H1 (cell line): Measurements from ENCODE around the gene MAPRE3. TPM values are rescaled to one million over a fixed set of nuclear protein-coding genes. Genes with fewer than 3 reads are reported as not detected.

Experiments
- CTCF ChIA-PET: fragments of 300-600 bp; sonication (Branson Sonifier 250); formaldehyde crosslinking; loops from one replicate; lab custom pipeline; 2021; ENCODE audit not compliant: partially characterized antibody; lab: Charles Lee
- POLR2A ChIA-PET: fragments of 300-600 bp; sonication (Branson Sonifier 250); formaldehyde crosslinking; loops from one replicate; lab custom pipeline; 2021; ENCODE audit warnings: inconsistent platforms; ENCODE audit not compliant: partially characterized antibody; lab: Charles Lee
- DNase-seq, 2 experiments: peaks; one replicate each; pipeline versions ENCODE4 v3.0.0 to v3.0.0-alpha.2; 2010 to 2022; ENCODE audit warnings: low spot score in 2 of 2, low read depth in 1 of 2, mixed read lengths in 1 of 2
- FAIRE-seq: peaks from 2 replicates; lab custom pipeline; 2011; peaks lifted over from hg19 to GRCh38; lab: Jason Lieb, UNC
- H2AFZ ChIP-seq: 2 replicates; pipeline ENCODE4 v1.8.1; 2012; ENCODE audit warnings: low read length, inconsistent platforms
- H2AK5ac ChIP-seq: 2 replicates; pipeline ENCODE4 v1.6.1; 2013; ENCODE audit warnings: low read depth, low read length
- H2BK120ac ChIP-seq: replicated peaks from 2 replicates; pipeline ENCODE3; 2013; ENCODE audit warnings: low read depth, low read length, inconsistent platforms
- H2BK12ac ChIP-seq: 2 replicates; pipeline ENCODE4 v1.6.1; 2013; ENCODE audit warnings: low read depth, low read length
- H2BK15ac ChIP-seq: 2 replicates; pipeline ENCODE4 v1.6.1; 2013; ENCODE audit warnings: low read length
- H2BK20ac ChIP-seq: 2 replicates; pipeline ENCODE4 v1.6.1; 2013; ENCODE audit warnings: low read length
- H2BK5ac ChIP-seq: 2 replicates; pipeline ENCODE4 v1.6.1; 2013; ENCODE audit warnings: low read depth, low read length
- H3K14ac ChIP-seq: 2 replicates; pipeline ENCODE4 v1.6.1; 2013; ENCODE audit warnings: inconsistent platforms; ENCODE audit not compliant: insufficient read length
- H3K18ac ChIP-seq: 2 replicates; pipeline ENCODE4 v1.6.1; 2013; ENCODE audit warnings: low read length; ENCODE audit errors: extremely low read depth
- H3K23ac ChIP-seq: 2 replicates; pipeline ENCODE4 v1.6.1; 2013; ENCODE audit warnings: inconsistent platforms; ENCODE audit not compliant: insufficient read length
- H3K23me2 ChIP-seq: 2 replicates; pipeline ENCODE4 v1.6.1; 2013; ENCODE audit warnings: low read depth, low read length
- H3K27ac ChIP-seq: 2 replicates; pipeline ENCODE4 v1.6.1; 2011; ENCODE audit warnings: low read depth, low read length, inconsistent platforms
- H3K27me3 ChIP-seq, 4 experiments: replicated peaks in 1 of 4; 1 replicate in 1 of 4; 2 replicates in 3 of 4; pipeline versions ENCODE4 v1.6.1 to v1.8.1; 2011 to 2013; ENCODE audit warnings: low read length in 3 of 4, mild to moderate bottlenecking in 3 of 4, inconsistent platforms in 2 of 4, mixed read lengths in 2 of 4, moderate library complexity in 1 of 4; ENCODE audit not compliant: control insufficient read depth in 3 of 4, insufficient read depth in 3 of 4; ENCODE audit errors: extremely low read depth in 1 of 4
- H3K36me3 ChIP-seq, 4 experiments: 2 replicates each; pipeline versions ENCODE4 v1.6.1 to v1.8.1; 2011 to 2013; ENCODE audit warnings: mild to moderate bottlenecking in 4 of 4, low read length in 3 of 4, moderate library complexity in 2 of 4, control low read depth in 1 of 4, inconsistent platforms in 1 of 4; ENCODE audit not compliant: insufficient read depth in 4 of 4, control insufficient read depth in 2 of 4
- H3K4ac ChIP-seq: replicated peaks from 2 replicates; pipeline ENCODE3; 2013; ENCODE audit warnings: low read length, low read depth, mixed read lengths, inconsistent platforms; ENCODE audit not compliant: insufficient read length
- H3K4me1 ChIP-seq, 4 experiments: replicated peaks in 1 of 4; 1 replicate in 1 of 4; 2 replicates in 3 of 4; pipeline versions ENCODE4 v1.6.1 to v1.8.1; 2011 to 2013; ENCODE audit warnings: low read length in 3 of 4, inconsistent platforms in 2 of 4, mixed read lengths in 1 of 4; ENCODE audit not compliant: insufficient read depth in 4 of 4, control insufficient read depth in 3 of 4
- H3K4me2 ChIP-seq, 2 experiments: 2 replicates each; pipeline versions ENCODE4 v1.6.1 to v1.8.1; 2011 to 2013; ENCODE audit warnings: low read depth in 2 of 2, low read length in 2 of 2, control low read depth in 1 of 2, inconsistent platforms in 1 of 2, mild to moderate bottlenecking in 1 of 2; ENCODE audit not compliant: insufficient read depth in 1 of 2
- H3K4me3 ChIP-seq, 4 experiments: fragments of 200-600, 300-600 bp in 1 of 4; sonication (generic), shearing (Covaris generic), sonication (Bioruptor Twin) in 1 of 4; 2 replicates each; pipeline versions ENCODE4 v1.5.1 to v1.8.1; 2011 to 2016; ENCODE audit warnings: low read length in 4 of 4, low read depth in 3 of 4, control low read depth in 2 of 4, inconsistent platforms in 2 of 4, mild to moderate bottlenecking in 2 of 4, mixed read lengths in 1 of 4, moderate library complexity in 1 of 4; ENCODE audit not compliant: insufficient read depth in 2 of 4; ENCODE audit errors: extremely low read depth in 1 of 4
- H3K56ac ChIP-seq: replicated peaks from 2 replicates; pipeline ENCODE3; 2013; ENCODE audit warnings: low read depth, mild to moderate bottlenecking, mixed read lengths, low read length, inconsistent platforms; ENCODE audit not compliant: insufficient read length
- H3K79me1 ChIP-seq: 2 replicates; pipeline ENCODE4 v1.6.1; 2013; ENCODE audit warnings: low read depth, low read length, control low read depth
- H3K79me2 ChIP-seq, 2 experiments: 2 replicates each; pipeline versions ENCODE4 v1.6.1 to v1.8.1; 2012 to 2013; ENCODE audit warnings: low read length in 2 of 2, mild to moderate bottlenecking in 2 of 2, inconsistent platforms in 1 of 2; ENCODE audit not compliant: insufficient read depth in 2 of 2, control insufficient read depth in 1 of 2
- H3K9ac ChIP-seq, 4 experiments: replicated peaks in 1 of 4; 1 replicate in 1 of 4; 2 replicates in 3 of 4; pipeline versions ENCODE4 v1.6.1 to v1.8.1; 2011 to 2013; ENCODE audit warnings: low read depth in 3 of 4, low read length in 3 of 4, control low read depth in 2 of 4, mild to moderate bottlenecking in 2 of 4, moderate library complexity in 2 of 4, inconsistent platforms in 1 of 4; ENCODE audit errors: extremely low read depth in 1 of 4
- H3K9me3 ChIP-seq, 2 experiments: 2 replicates each; pipeline versions ENCODE4 v1.6.1 to v1.8.1; 2012 to 2013; ENCODE audit warnings: mild to moderate bottlenecking in 2 of 2, moderate library complexity in 2 of 2, control low read depth in 1 of 2, inconsistent platforms in 1 of 2, low read depth in 1 of 2, low read length in 1 of 2, mixed read lengths in 1 of 2; ENCODE audit not compliant: insufficient read depth in 2 of 2
- H4K20me1 ChIP-seq, 2 experiments: replicated peaks in 1 of 2; 2 replicates each; pipeline versions ENCODE3 to v1.8.1; 2011 to 2013; ENCODE audit warnings: inconsistent platforms in 2 of 2, low read length in 2 of 2, mild to moderate bottlenecking in 1 of 2; ENCODE audit not compliant: insufficient read depth in 2 of 2, control insufficient read depth in 1 of 2
- H4K5ac ChIP-seq: 2 replicates; pipeline ENCODE4 v1.6.1; 2013; ENCODE audit warnings: low read length, low read depth, mixed read lengths, inconsistent platforms; ENCODE audit not compliant: insufficient read length
- H4K8ac ChIP-seq: 2 replicates; pipeline ENCODE4 v1.8.0; 2013; ENCODE audit warnings: mild to moderate bottlenecking, moderate library complexity, low read length, inconsistent platforms; ENCODE audit not compliant: insufficient read depth; ENCODE audit errors: extremely low read depth
- H4K91ac ChIP-seq: replicated peaks from 2 replicates; pipeline ENCODE3; 2013; ENCODE audit warnings: low read length, mixed read lengths, inconsistent platforms; ENCODE audit not compliant: insufficient read length
- EZH2 ChIP-seq: fragments of 200-600 bp; sonication (generic); IDR thresholded peaks from 2 replicates; pipeline ENCODE4 v1.7.1; 2012; ENCODE audit warnings: low read depth, mild to moderate bottlenecking, moderate library complexity, low read length, inconsistent platforms; ENCODE audit not compliant: severe bottlenecking
- GABPA ChIP-seq: IDR thresholded peaks from 2 replicates; pipeline ENCODE4 v1.6.1; 2011; ENCODE audit warnings: mild to moderate bottlenecking, low read length, moderate library complexity, borderline replicate concordance; ENCODE audit not compliant: insufficient read depth
- KDM4A ChIP-seq: IDR thresholded peaks from one replicate; pipeline ENCODE4 v1.7.1; 2012; ENCODE audit warnings: low read depth, mild to moderate bottlenecking, moderate library complexity, low read length, inconsistent platforms; ENCODE audit not compliant: severe bottlenecking
- SIX5 ChIP-seq: IDR thresholded peaks from 2 replicates; pipeline ENCODE4 v1.6.1; 2011; ENCODE audit warnings: mild to moderate bottlenecking, low read depth, low read length
- WGBS, 2 experiments: shearing (Covaris generic) in 1 of 2; methylation state at CpG; one replicate each; pipeline versions ENCODE4 v1.1.6 to v1.1.7; 2013 to 2015; ENCODE audit warnings: low lambda C conversion rate in 2 of 2, mixed read lengths in 2 of 2, inconsistent platforms in 1 of 2, low coverage in 1 of 2, missing lambda C conversion rate in 1 of 2; ENCODE audit not compliant: insufficient replicate concordance in 2 of 2, insufficient coverage in 1 of 2, insufficient read length in 1 of 2; ENCODE audit errors: extremely low coverage in 1 of 2, missing lambda C conversion rate in 1 of 2; 5-methylcytosine and 5-hydroxymethylcytosine counted together
- polyA plus RNA-seq, 7 experiments: library from polyadenylated mRNA; depleted of rRNA in 3 of 7; stranded (reverse) in 5 of 7; unstranded in 2 of 7; fragments of >200 nt in 5 of 7; fragments of 200-250 nt in 2 of 7; gene quantifications; 1 replicate in 5 of 7; 2 replicates in 1 of 7; 4 replicates in 1 of 7; pipeline versions ENCODE4 v1.2.1 to v1.2.3, GENCODE V29; 2011 to 2013; ENCODE audit warnings: missing spikeins in 2 of 7, mixed read lengths in 2 of 7
- total RNA-seq: library from RNA; stranded (reverse); fragmentation: NEBNext Ultra II Directional; extraction: Animal tissue kit (Norgen Biotek cat#: 25700); gene quantifications from 2 replicates; pipeline ENCODE4 v1.2.1, GENCODE V29; 2021

MAPRE3 gene
- total and polyA plus RNA-seq, 2 of the 8 experiments (the other 6 are each of a cell fraction or from before 2014, with no cell fraction given) = 4.9 to 6.6 TPM

DNA sequence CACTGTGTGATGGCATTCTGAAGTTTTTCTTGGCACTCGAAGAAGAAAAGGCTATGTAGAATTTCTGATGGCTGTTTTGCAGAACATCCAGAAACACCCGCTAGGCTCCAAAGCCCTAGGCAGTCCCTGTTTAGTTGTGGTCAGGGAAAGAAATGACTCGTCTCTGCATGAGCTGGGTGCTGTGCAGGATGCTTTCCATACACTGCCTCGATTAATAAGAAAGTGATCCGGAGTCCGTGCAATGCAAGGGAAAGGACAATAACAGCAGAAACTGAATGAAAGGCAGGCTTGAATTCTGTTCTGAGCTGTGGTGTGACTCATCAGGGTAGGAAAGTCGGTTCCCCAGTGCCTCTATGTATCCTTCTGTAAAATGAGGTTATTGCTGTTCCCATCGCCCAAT, 18.7 kb downstream of the MAPRE3 start:
- DNase-seq (no peak), FAIRE-seq (no peak)
- H3K9me3 ChIP-seq = no peaks in the 10 kb centered on the region
- no peak overlapping the region for H2BK120ac ChIP-seq
- no peaks in the 10 kb centered on the region for H3K27me3 ChIP-seq
- H3K14ac ChIP-seq = no peak overlapping the region
- H2BK20ac ChIP-seq = no peak overlapping the region
- no peak overlapping the region for H2AFZ ChIP-seq
- H4K8ac ChIP-seq = no peak overlapping the region
- H3K79me1 ChIP-seq = no peaks in the 10 kb centered on the region
- ChIA-PET POLR2A (interaction anchor here (0.9 to 1.5 kb wide), 3 partner anchors 9 to 19 kb away, joined by 3 to 5 read pairs (median 4); no protein-coding TSS in a partner anchor), CTCF (interaction anchor here (0.9 to 2.6 kb wide), 8 partner anchors 21 to 143 kb away, joined by 3 to 11 read pairs (median 5); no protein-coding TSS in a partner anchor)
- no peaks in the 10 kb centered on the region for H3K36me3 ChIP-seq
- no peak overlapping the region for H2BK12ac ChIP-seq
- no peaks in the 10 kb centered on the region for H3K4me1 ChIP-seq
- no peak overlapping the region for H3K4ac ChIP-seq
- no peak overlapping the region for H4K5ac ChIP-seq
- no peak overlapping the region for H2BK15ac ChIP-seq
- no peaks in the 10 kb centered on the region; the same call in 1 of the 2 replicates for H3K23me2 ChIP-seq
- 83% methylated on average over 8 of the region's 8 CpGs; no CpG with 5 or more reads in 1 of the 2 experiments for WGBS, 2 experiments
- H3K18ac ChIP-seq = no peak overlapping the region
- H3K79me2 ChIP-seq = no peaks in the 10 kb centered on the region
- H2AK5ac ChIP-seq = no peak overlapping the region
- H4K20me1 ChIP-seq = no peaks in the 10 kb centered on the region
- H4K91ac ChIP-seq = no peak overlapping the region
- no peak overlapping the region for H3K4me2 ChIP-seq
- H3K9ac ChIP-seq = no peak overlapping the region
- H3K56ac ChIP-seq = no peak overlapping the region
- H3K27ac ChIP-seq = no peak overlapping the region
- H3K4me3 ChIP-seq = no peak overlapping the region
- H3K23ac ChIP-seq = no peak overlapping the region
- H2BK5ac ChIP-seq = no peak overlapping the region
- TF ChIP-seq EZH2 (no peak), SIX5 (no peak), GABPA (no peak), KDM4A (no peak)
